Testis (tissue), 3 donors: ENCODE measurements around the gene DAZAP1. TPM values are rescaled to one million over a fixed set of nuclear protein-coding genes. Genes with fewer than 3 reads are reported as not detected.
A peak's percentile ranks its signal among the peaks of the same experiment; 100 is the strongest.

Experiments
- DNase-seq: peaks from one replicate; pipeline ENCODE4 v3.0.0-alpha.2; 2019
- H3K27ac ChIP-seq, 2 donors: fragments of 200-600 bp; sonication (generic); one replicate each; pipeline ENCODE4 v1.5.1; 2019
- H3K27me3 ChIP-seq: fragments of 200-600 bp; sonication (generic); one replicate; pipeline ENCODE4 v1.5.1; 2019
- H3K36me3 ChIP-seq: fragments of 200-600 bp; sonication (generic); one replicate; pipeline ENCODE4 v1.5.1; 2017; ENCODE audit warnings: low read depth; ENCODE audit errors: missing control alignments
- H3K4me1 ChIP-seq: fragments of 200-600 bp; sonication (generic); one replicate; pipeline ENCODE4 v1.5.1; 2019
- H3K4me3 ChIP-seq, 2 donors: fragments of 200-600 bp; sonication (generic); one replicate each; pipeline ENCODE4 v1.5.1; 2017 to 2019
- H3K9me3 ChIP-seq: fragments of 200-600 bp; sonication (generic); one replicate; pipeline ENCODE4 v1.5.1; 2017
- POLR2A ChIP-seq: fragments of 450-650 bp; IDR thresholded peaks from one replicate; pipeline ENCODE4 v1.6.1; 2017; ENCODE audit warnings: antibody characterized with exemption, mild to moderate bottlenecking, moderate library complexity
- WGBS, 2 donors: methylation state at CpG; one replicate each; pipeline ENCODE4 v1.1.5; 2018; 5-methylcytosine and 5-hydroxymethylcytosine counted together
- intact Hi-C: fragments of 100-400 bp; cut with DNase I; formaldehyde crosslinking; loops from one replicate; pipeline ENCODE4 v1.15.1; 2023; ENCODE audit warnings: low total_unique reads
- polyA plus RNA-seq: library from polyadenylated mRNA; stranded (reverse); fragments of 350-450 nt; fragmentation: Illumina TruSeq; extraction: RNeasy Lipid Tissue Mini Kit (QIAGEN cat#74804); gene quantifications from one replicate; pipeline ENCODE4 v1.2.3, GENCODE V29; 2014; ENCODE audit warnings: low read depth, low replicate concordance; ENCODE audit not compliant: insufficient read depth
- total RNA-seq, 2 donors: library from RNA; depleted of rRNA; stranded (reverse); fragments of >200 nt; gene quantifications; one replicate each; pipeline ENCODE4 v1.2.3, GENCODE V29; 2016
- TF ChIP-seq, protein P1 (sequence below), 3 experiments: fragments of 450-650 bp in 2 of 3; fragments of 200-600 bp in 1 of 3; sonication (generic) in 1 of 3; IDR thresholded peaks; one replicate each; pipeline ENCODE4 v1.5.1; 2016 to 2019; ENCODE audit warnings: antibody characterized with exemption in 3 of 3, mild to moderate bottlenecking in 2 of 3, moderate library complexity in 1 of 3

The DAZAP1 gene
- total and polyA plus RNA-seq, 3 donors from 2014 or later, result 97.9 to 215 (median 99.6) TPM

DNA sequence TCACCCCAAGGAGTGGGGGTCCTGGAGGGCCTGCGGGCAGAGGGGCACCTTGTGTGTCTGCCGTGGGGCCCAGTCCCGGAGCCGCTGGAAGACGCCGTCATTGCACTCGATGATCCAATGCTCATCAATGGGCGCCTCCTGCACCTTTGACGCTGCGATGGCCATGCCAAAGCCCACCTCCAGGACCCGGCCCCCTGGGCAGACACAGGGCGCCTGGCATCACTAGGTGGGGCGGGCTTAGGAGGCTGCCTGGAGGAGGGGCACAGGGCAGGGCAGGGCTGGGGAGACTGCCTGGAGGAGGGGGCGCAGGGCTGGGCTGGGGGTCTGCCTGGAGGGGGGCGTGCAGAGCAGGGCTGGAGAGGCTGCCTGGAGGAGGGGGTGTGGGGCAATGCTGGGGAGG, 7.6 kb upstream of the DAZAP1 start:
- intact Hi-C loops, result no loop called here
- H3K4me3 ChIP-seq, result no peak overlapping the region
- H3K36me3 ChIP-seq, result no peaks in the 10 kb centered on the region
- WGBS, 2 donors, result 60 to 90% methylated on average over 5 to 15 of the region's 15 CpGs
- no peaks in the 10 kb centered on the region for H3K27me3 ChIP-seq
- H3K9me3 ChIP-seq, result no peaks in the 10 kb centered on the region
- peak overlapping the region; percentile 69 to 76 for H3K27ac ChIP-seq
- no peak for TF ChIP-seq POLR2A
- TF ChIP-seq, protein P1, sequence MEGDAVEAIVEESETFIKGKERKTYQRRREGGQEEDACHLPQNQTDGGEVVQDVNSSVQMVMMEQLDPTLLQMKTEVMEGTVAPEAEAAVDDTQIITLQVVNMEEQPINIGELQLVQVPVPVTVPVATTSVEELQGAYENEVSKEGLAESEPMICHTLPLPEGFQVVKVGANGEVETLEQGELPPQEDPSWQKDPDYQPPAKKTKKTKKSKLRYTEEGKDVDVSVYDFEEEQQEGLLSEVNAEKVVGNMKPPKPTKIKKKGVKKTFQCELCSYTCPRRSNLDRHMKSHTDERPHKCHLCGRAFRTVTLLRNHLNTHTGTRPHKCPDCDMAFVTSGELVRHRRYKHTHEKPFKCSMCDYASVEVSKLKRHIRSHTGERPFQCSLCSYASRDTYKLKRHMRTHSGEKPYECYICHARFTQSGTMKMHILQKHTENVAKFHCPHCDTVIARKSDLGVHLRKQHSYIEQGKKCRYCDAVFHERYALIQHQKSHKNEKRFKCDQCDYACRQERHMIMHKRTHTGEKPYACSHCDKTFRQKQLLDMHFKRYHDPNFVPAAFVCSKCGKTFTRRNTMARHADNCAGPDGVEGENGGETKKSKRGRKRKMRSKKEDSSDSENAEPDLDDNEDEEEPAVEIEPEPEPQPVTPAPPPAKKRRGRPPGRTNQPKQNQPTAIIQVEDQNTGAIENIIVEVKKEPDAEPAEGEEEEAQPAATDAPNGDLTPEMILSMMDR (IDR thresholded peaks at IDR 0.05), result no peak
- DNase-seq, result no peak
- peaks cover 49% of the 10 kb centered on the region for H3K4me1 ChIP-seq

GRCh38 chr19:1400281-1401137, 6.9 kb upstream of the DAZAP1 start:
- WGBS, 2 donors, result 16 to 31% methylated on average over 17 to 35 of the region's 36 CpGs
- TF ChIP-seq, protein P1 (IDR thresholded peaks at IDR 0.05), result no peak
- no peak for TF ChIP-seq POLR2A
- intact Hi-C loops, result no loop called here

GRCh38 chr19:1401138-1401888, 6.1 kb upstream of the DAZAP1 start, which contains the start of gene GAMT:
TSS of gene GAMT (minus strand) at chr19:1401542. CDS start at chr19:1401476, 66 bp downstream.
- Histone ChIP-seq H3K36me3 (no peaks in the 10 kb centered on the region), H3K4me3 (peak within 1 kb of the TSS; percentile 73 to 92), H3K27me3 (no peaks in the 10 kb centered on the region), H3K9me3 (no peaks in the 10 kb centered on the region), H3K4me1 (peaks cover 37% of the 10 kb centered on the region), H3K27ac (peak within 1 kb of the TSS; percentile 69 to 76)
- WGBS, 2 donors, result 0 to 11% methylated on average over 7 to 66 of the region's 87 CpGs
- intact Hi-C loops, result no loop called here
- DNase-seq, result peak; percentile 67
- no peak for TF ChIP-seq POLR2A
- TF ChIP-seq, protein P1 (IDR thresholded peaks at IDR 0.05), result peak; percentile 38 to 52 (median 40)

More at GRCh38 chr19:1400281-1401137, 6.9 kb upstream of the DAZAP1 start:
- H3K27me3 ChIP-seq, result no peaks in the 10 kb centered on the region
- no peaks in the 10 kb centered on the region for H3K36me3 ChIP-seq
- no peaks in the 10 kb centered on the region for H3K9me3 ChIP-seq
- H3K4me3 ChIP-seq, result peak overlapping the region; percentile 73 to 92
- peak overlapping the region; percentile 69 to 76 for H3K27ac ChIP-seq
- H3K4me1 ChIP-seq, result peaks cover 41% of the 10 kb centered on the region
- DNase-seq, result peak; percentile 93

DNA sequence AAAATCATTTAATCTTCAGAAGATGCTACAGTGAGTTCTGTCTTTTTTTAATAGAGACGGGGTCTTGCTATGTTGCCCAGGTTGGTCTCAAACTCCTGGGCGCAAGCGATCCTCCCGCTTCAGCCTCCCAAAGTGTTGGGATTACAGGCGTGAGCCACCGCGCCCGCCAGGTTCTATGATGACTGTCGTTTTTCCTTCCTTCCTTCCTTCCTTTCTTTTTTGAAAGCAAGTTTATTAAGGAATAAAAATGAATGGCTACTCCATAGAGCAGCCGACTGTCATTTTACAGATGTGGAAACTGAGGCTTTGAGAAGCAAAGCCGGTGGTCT, 5.5 kb upstream of the DAZAP1 start:
- intact Hi-C loops, result no loop called here
- no peaks in the 10 kb centered on the region for H3K36me3 ChIP-seq

More for the DNA sequence above, 5.5 kb upstream of the DAZAP1 start:
- H3K4me3 ChIP-seq, result peak overlapping the region; percentile 73 to 92
- no peaks in the 10 kb centered on the region for H3K9me3 ChIP-seq
- TF ChIP-seq, protein P1 (IDR thresholded peaks at IDR 0.05), result no peak
- TF ChIP-seq POLR2A, result no peak
- H3K27me3 ChIP-seq, result no peaks in the 10 kb centered on the region
- peak overlapping the region; percentile 6 to 76 for H3K27ac ChIP-seq
- 47 to 60% methylated on average over 11 of the region's 11 CpGs for WGBS, 2 donors
- H3K4me1 ChIP-seq, result peaks cover 39% of the 10 kb centered on the region
- no peak for DNase-seq
